Smooth muscle cell (in vitro differentiated cells): ENCODE results near the gene STAT6. TPM values are rescaled to one million over a fixed set of nuclear protein-coding genes. Genes with fewer than 3 reads are reported as not detected.
"Not testable (repeated sequence)": the region's sequence is repeated elsewhere in the genome, so short reads cannot be mapped to it uniquely, and the experiment has no call there.

Experiments
- DNase-seq: peaks from one replicate; lab custom pipeline; 2025; ENCODE audit not compliant: unreplicated experiment; lab: John Stamatoyannopoulos, UW
- H2AFZ ChIP-seq: fragments of 200-600 bp; sonication (generic); 2 replicates; pipeline ENCODE4 v1.6.0; 2016; ENCODE audit warnings: antibody characterized with exemption, low read depth, mild to moderate bottlenecking
- H3F3A ChIP-seq: fragments of 200-600 bp; sonication (generic); 2 replicates; pipeline ENCODE4 v1.6.0; 2017; ENCODE audit warnings: antibody characterized with exemption, low read depth
- H3K27ac ChIP-seq: fragments of 200-600 bp; sonication (generic); 2 replicates; pipeline ENCODE4 v1.5.1; 2016; ENCODE audit warnings: low read depth, mild to moderate bottlenecking
- H3K27me3 ChIP-seq: fragments of 200-600 bp; sonication (generic); 2 replicates; pipeline ENCODE4 v1.6.1; 2016; ENCODE audit warnings: low read depth, mild to moderate bottlenecking
- H3K36me3 ChIP-seq: fragments of 200-600 bp; sonication (generic); 2 replicates; pipeline ENCODE4 v1.5.1; 2016; ENCODE audit warnings: low read depth
- H3K4me1 ChIP-seq: fragments of 200-600 bp; sonication (generic); 2 replicates; pipeline ENCODE4 v1.5.1; 2016; ENCODE audit warnings: low read depth
- H3K4me2 ChIP-seq: fragments of 200-600 bp; sonication (generic); 2 replicates; pipeline ENCODE4 v1.6.0; 2016; ENCODE audit warnings: mild to moderate bottlenecking
- H3K4me3 ChIP-seq: fragments of 200-600 bp; sonication (generic); 2 replicates; pipeline ENCODE4 v1.5.1; 2016; ENCODE audit warnings: mild to moderate bottlenecking
- H3K79me2 ChIP-seq: fragments of 200-600 bp; sonication (generic); 2 replicates; pipeline ENCODE4 v1.6.0; 2016; ENCODE audit warnings: low read depth, mild to moderate bottlenecking
- H3K9ac ChIP-seq: fragments of 200-600 bp; sonication (generic); 2 replicates; pipeline ENCODE4 v1.6.0; 2016; ENCODE audit warnings: low read depth
- H3K9me3 ChIP-seq: fragments of 200-600 bp; sonication (generic); replicated peaks from 2 replicates; pipeline ENCODE4 v1.5.1; 2016; ENCODE audit warnings: low read depth
- H4K20me1 ChIP-seq: fragments of 200-600 bp; sonication (generic); 2 replicates; pipeline ENCODE4 v1.6.0; 2016; ENCODE audit warnings: low read depth
- CTCF ChIP-seq: fragments of 200-600 bp; sonication (generic); IDR thresholded peaks from 2 replicates; pipeline ENCODE4 v1.5.1; 2017; ENCODE audit warnings: borderline replicate concordance, mild to moderate bottlenecking, antibody characterized with exemption; ENCODE audit not compliant: insufficient read depth, poor library complexity, severe bottlenecking
- WGBS: methylation state at CpG from one replicate; pipeline ENCODE4 v1.1.7; 2016; ENCODE audit warnings: low lambda C conversion rate; 5-methylcytosine and 5-hydroxymethylcytosine counted together
- polyA plus RNA-seq: library from polyadenylated mRNA; unstranded; fragments of >200 nt; fragmentation: Nextera tagmentation; extraction: Ambion mirVana; gene quantifications from 2 replicates; pipeline ENCODE4 v1.2.1, GENCODE V29; 2016
- total RNA-seq: library from RNA; depleted of rRNA; stranded (reverse); fragments of >200 nt; gene quantifications from 2 replicates; pipeline ENCODE4 v1.2.3, GENCODE V29; 2014

STAT6 gene
- total and polyA plus RNA-seq, 2 experiments from 2014 or later, result 38.7 to 39.1 TPM

- H3K36me3 ChIP-seq, result peaks cover 7% of the 10 kb centered on the region
- H3K27me3 ChIP-seq, result no peaks in the 10 kb centered on the region
- no peaks in the 10 kb centered on the region for H4K20me1 ChIP-seq
- no peaks in the 10 kb centered on the region for H3K9me3 ChIP-seq
- no peak overlapping the region for H3K27ac ChIP-seq
- no peak overlapping the region for H3K9ac ChIP-seq
- 100% methylated on average over 1 of the region's 1 CpG for WGBS
- no peaks in the 10 kb centered on the region for H3K4me1 ChIP-seq
- no peak overlapping the region for H3K4me3 ChIP-seq
- no peak overlapping the region for H2AFZ ChIP-seq
- TF ChIP-seq CTCF, result no peak
- no peaks in the 10 kb centered on the region for H3K79me2 ChIP-seq
- DNase-seq, result no peak
- no peak overlapping the region for H3K4me2 ChIP-seq
- no peaks in the 10 kb centered on the region for H3F3A ChIP-seq
Observed at GRCh38 chr12:57058454-57058853, 52.7 kb downstream of the STAT6 start.

GRCh38 chr12:57057067-57057751, 54.0 kb downstream of the STAT6 start:
- H3K4me2 ChIP-seq, result no peak overlapping the region
- TF ChIP-seq CTCF, result no peak
- peaks cover 7% of the 10 kb centered on the region for H3K36me3 ChIP-seq
- no peaks in the 10 kb centered on the region for H3K27me3 ChIP-seq
- H3K9ac ChIP-seq, result no peak overlapping the region
- WGBS, result 95% methylated on average over 6 of the region's 6 CpGs
- no peak overlapping the region for H2AFZ ChIP-seq
- no peak overlapping the region for H3K4me3 ChIP-seq
- no peaks in the 10 kb centered on the region for H3F3A ChIP-seq
- H3K27ac ChIP-seq, result no peak overlapping the region
- no peaks in the 10 kb centered on the region for H3K9me3 ChIP-seq
- H3K79me2 ChIP-seq, result no peaks in the 10 kb centered on the region
- H3K4me1 ChIP-seq, result no peaks in the 10 kb centered on the region
- no peak for DNase-seq
- no peaks in the 10 kb centered on the region for H4K20me1 ChIP-seq

GRCh38 chr12:57055824-57056223, 55.3 kb downstream of the STAT6 start:
- Histone ChIP-seq H3K27me3 (peaks cover 3% of the 10 kb centered on the region), H3F3A (no peaks in the 10 kb centered on the region), H4K20me1 (no peaks in the 10 kb centered on the region), H3K36me3 (peaks cover 7% of the 10 kb centered on the region), H3K79me2 (no peaks in the 10 kb centered on the region), H2AFZ (no peak overlapping the region), H3K27ac (no peak overlapping the region), H3K9ac (no peak overlapping the region), H3K9me3 (no peaks in the 10 kb centered on the region), H3K4me2 (no peak overlapping the region), H3K4me3 (no peak overlapping the region), H3K4me1 (no peaks in the 10 kb centered on the region)
- no peak for DNase-seq
- TF ChIP-seq CTCF, result no peak
- WGBS, result 79% methylated on average over 3 of the region's 3 CpGs

- not testable (repeated sequence) for H3K4me1 ChIP-seq, H3K9me3 ChIP-seq, H3K79me2 ChIP-seq, H3K27ac ChIP-seq, H3K4me2 ChIP-seq, DNase-seq, H4K20me1 ChIP-seq, H3F3A ChIP-seq, H3K27me3 ChIP-seq, H3K36me3 ChIP-seq, H2AFZ ChIP-seq, H3K4me3 ChIP-seq, H3K9ac ChIP-seq
- WGBS, result 94% methylated on average over 4 of the region's 4 CpGs
Observed at GRCh38 chr12:57053901-57054300, 57.3 kb downstream of the STAT6 start.

- H3K36me3 ChIP-seq, H3K9ac ChIP-seq, H3K4me2 ChIP-seq, H3K79me2 ChIP-seq, H4K20me1 ChIP-seq, H2AFZ ChIP-seq, H3K4me3 ChIP-seq, DNase-seq, H3K9me3 ChIP-seq, H3K4me1 ChIP-seq, H3K27ac ChIP-seq, H3F3A ChIP-seq, H3K27me3 ChIP-seq: not testable (repeated sequence)
- WGBS, result 98% methylated on average over 4 of the region's 4 CpGs
Observed at GRCh38 chr12:57053146-57053545, 58.0 kb downstream of the STAT6 start.
